ENCODE measurements around the gene PARVA.

Gene PARVA

GRCh38 chr11:12403122-12403996 is 26.0 kb downstream of the PARVA start:
- DNase-seq (ENCODE audit: low read depth in 2 of 2, low spot score in 1 of 2): no peak

- no peak for DNase-seq (ENCODE audit: low read depth in 2 of 2, low spot score in 1 of 2)
These were observed 26.6 kb downstream of the PARVA start for GRCh38 chr11:12403997-12404350.

- no peak for DNase-seq (ENCODE audit: low read depth in 2 of 2, low spot score in 1 of 2)
These were observed 27.1 kb downstream of the PARVA start for GRCh38 chr11:12404436-12404835.

GRCh38 chr11:12408156-12408770 is 30.9 kb downstream of the PARVA start:
- DNase-seq (ENCODE audit: low read depth in 2 of 2, low spot score in 1 of 2): no peak

- no peak for DNase-seq (ENCODE audit: low read depth in 2 of 2, low spot score in 1 of 2)
These were observed 32.2 kb downstream of the PARVA start for GRCh38 chr11:12409621-12410005.

GRCh38 chr11:12410006-12410728 is 32.8 kb downstream of the PARVA start:
- DNase-seq (ENCODE audit: low read depth in 2 of 2, low spot score in 1 of 2): no peak

GRCh38 chr11:12411393-12411792 is 34.0 kb downstream of the PARVA start:
- no peak for DNase-seq (ENCODE audit: low read depth in 2 of 2, low spot score in 1 of 2)

- DNase-seq (ENCODE audit: low read depth in 2 of 2, low spot score in 1 of 2): no peak
These were observed 34.7 kb downstream of the PARVA start for GRCh38 chr11:12411806-12412727.

- no peak for DNase-seq (ENCODE audit: low read depth in 2 of 2, low spot score in 1 of 2)
These were observed 36.0 kb downstream of the PARVA start for GRCh38 chr11:12413141-12414052.

- no peak for DNase-seq (ENCODE audit: low read depth in 2 of 2, low spot score in 1 of 2)
These were observed 37.2 kb downstream of the PARVA start for GRCh38 chr11:12414611-12415010.

GRCh38 chr11:12415342-12415966 is 38.1 kb downstream of the PARVA start:
- DNase-seq (ENCODE audit: low read depth in 2 of 2, low spot score in 1 of 2): no peak

- no peak for DNase-seq (ENCODE audit: low read depth in 2 of 2, low spot score in 1 of 2)
These were observed 39.2 kb downstream of the PARVA start for GRCh38 chr11:12416552-12416951.

- DNase-seq (ENCODE audit: low read depth in 2 of 2, low spot score in 1 of 2): no peak
These were observed 40.6 kb downstream of the PARVA start for GRCh38 chr11:12417691-12418611.

GRCh38 chr11:12420040-12420439 is 42.7 kb downstream of the PARVA start:
- no peak for DNase-seq (ENCODE audit: low read depth in 2 of 2, low spot score in 1 of 2)

- DNase-seq (ENCODE audit: low read depth in 2 of 2, low spot score in 1 of 2): no peak
These were observed 43.3 kb downstream of the PARVA start for GRCh38 chr11:12420706-12421105.

- DNase-seq (ENCODE audit: low read depth in 2 of 2, low spot score in 1 of 2): no peak
These were observed 44.0 kb downstream of the PARVA start for GRCh38 chr11:12421386-12421785.

GRCh38 chr11:12426176-12426575 is 48.8 kb downstream of the PARVA start:
- DNase-seq (ENCODE audit: low read depth in 2 of 2, low spot score in 1 of 2): no peak

- DNase-seq (ENCODE audit: low read depth in 2 of 2, low spot score in 1 of 2): no peak
These were observed 51.8 kb downstream of the PARVA start for GRCh38 chr11:12429155-12429554.

Measured in stimulated activated CD8-positive, alpha-beta memory T cell treated with anti-CD3 and anti-CD28 coated beads, Interleukin-4, amount 100 ng/mL, for 1 hour (primary cell).